Type B pancreatic cell (in vitro differentiated cells): ENCODE measurements around the gene LZIC. TPM values are rescaled to one million over a fixed set of nuclear protein-coding genes. Genes with fewer than 3 reads are reported as not detected.
A peak's percentile ranks its signal among the peaks of the same experiment; 100 is the strongest.

ENCODE experiments used
- DNase-seq: peaks from one replicate; pipeline ENCODE4 v3.0.0; 2021; ENCODE audit warnings: mixed read lengths; ENCODE audit not compliant: unreplicated experiment; ENCODE audit errors: extremely low spot score
- H3K27ac Mint-ChIP-seq: 2 replicates; pipeline ENCODE4 v1.8.0; 2021; ENCODE audit warnings: mild to moderate bottlenecking, mixed read lengths
- H3K27me3 Mint-ChIP-seq: 2 replicates; pipeline ENCODE4 v1.8.0; 2021; ENCODE audit warnings: mixed read lengths
- H3K36me3 Mint-ChIP-seq: 2 replicates; pipeline ENCODE4 v1.8.0; 2021; ENCODE audit warnings: mixed read lengths
- H3K4me1 Mint-ChIP-seq: one replicate; pipeline ENCODE4 v1.8.0; 2021; ENCODE audit warnings: mixed read lengths; ENCODE audit not compliant: unreplicated experiment
- H3K4me3 Mint-ChIP-seq: 2 replicates; pipeline ENCODE4 v1.8.0; 2021; ENCODE audit warnings: mild to moderate bottlenecking, mixed read lengths
- H3K9me3 Mint-ChIP-seq: 2 replicates; pipeline ENCODE4 v1.8.0; 2021; ENCODE audit warnings: mixed read lengths
- CTCF ChIP-seq: fragments of 200-600 bp; sonication (generic); conservative IDR thresholded peaks from 2 replicates; pipeline ENCODE4 v1.5.0; 2021; ENCODE audit warnings: antibody characterized with exemption, mild to moderate bottlenecking
- total RNA-seq: library from RNA; stranded (reverse); gene quantifications from 2 replicates; pipeline ENCODE4 v1.2.1, GENCODE V29; 2021; ENCODE audit warnings: low replicate concordance

The LZIC gene
- total RNA-seq, 1 donor from 2014 or later: 41.8 TPM

GRCh38 chr1:9984253-9984652, 41.1 kb upstream of the LZIC start:
- no peaks in the 10 kb centered on the region for H3K27me3 Mint-ChIP-seq
- H3K36me3 Mint-ChIP-seq: peaks cover 8% of the 10 kb centered on the region
- no peak for DNase-seq
- H3K27ac Mint-ChIP-seq: no peak overlapping the region
- no peaks in the 10 kb centered on the region for H3K9me3 Mint-ChIP-seq
- H3K4me3 Mint-ChIP-seq: no peak overlapping the region
- TF ChIP-seq CTCF: no peak
- H3K4me1 Mint-ChIP-seq: peaks cover 4% of the 10 kb centered on the region

- H3K27ac Mint-ChIP-seq: no peak overlapping the region
- TF ChIP-seq CTCF: no peak
- no peak overlapping the region for H3K4me3 Mint-ChIP-seq
- H3K27me3 Mint-ChIP-seq: no peaks in the 10 kb centered on the region
- H3K36me3 Mint-ChIP-seq: no peaks in the 10 kb centered on the region
- DNase-seq: no peak
- no peaks in the 10 kb centered on the region for H3K4me1 Mint-ChIP-seq
- H3K9me3 Mint-ChIP-seq: no peaks in the 10 kb centered on the region
Observed at GRCh38 chr1:9960706-9961562, 17.7 kb upstream of the LZIC start.

- Mint-ChIP-seq H3K4me3 (no peak overlapping the region), H3K4me1 (no peaks in the 10 kb centered on the region), H3K9me3 (no peaks in the 10 kb centered on the region), H3K27ac (no peak overlapping the region), H3K27me3 (no peaks in the 10 kb centered on the region), H3K36me3 (no peaks in the 10 kb centered on the region)
- no peak for TF ChIP-seq CTCF
- no peak for DNase-seq
Observed at GRCh38 chr1:9960011-9960410, 16.8 kb upstream of the LZIC start.

GRCh38 chr1:9957726-9958125, 14.5 kb upstream of the LZIC start:
- Mint-ChIP-seq H3K4me1 (no peaks in the 10 kb centered on the region), H3K27me3 (no peaks in the 10 kb centered on the region), H3K27ac (no peak overlapping the region), H3K4me3 (no peak overlapping the region), H3K36me3 (no peaks in the 10 kb centered on the region), H3K9me3 (no peaks in the 10 kb centered on the region)
- no peak for TF ChIP-seq CTCF
- DNase-seq: no peak

GRCh38 chr1:9946315-9946714, 3.1 kb upstream of the LZIC start:
- Mint-ChIP-seq H3K27me3 (no peaks in the 10 kb centered on the region), H3K4me1 (peaks cover 20% of the 10 kb centered on the region), H3K4me3 (no peak overlapping the region), H3K27ac (peak overlapping the region; percentile 2), H3K36me3 (peaks cover 6% of the 10 kb centered on the region), H3K9me3 (no peaks in the 10 kb centered on the region)
- DNase-seq: no peak
- no peak for TF ChIP-seq CTCF
